ENCODE measurements around the gene ARHGAP25. TPM values are rescaled to one million over a fixed set of nuclear protein-coding genes. Genes with fewer than 3 reads are reported as not detected.

The ARHGAP25 gene
- total RNA-seq, 4 donors from 2014 or later = 4.9 to 82.5 (median 8.7) TPM

DNA sequence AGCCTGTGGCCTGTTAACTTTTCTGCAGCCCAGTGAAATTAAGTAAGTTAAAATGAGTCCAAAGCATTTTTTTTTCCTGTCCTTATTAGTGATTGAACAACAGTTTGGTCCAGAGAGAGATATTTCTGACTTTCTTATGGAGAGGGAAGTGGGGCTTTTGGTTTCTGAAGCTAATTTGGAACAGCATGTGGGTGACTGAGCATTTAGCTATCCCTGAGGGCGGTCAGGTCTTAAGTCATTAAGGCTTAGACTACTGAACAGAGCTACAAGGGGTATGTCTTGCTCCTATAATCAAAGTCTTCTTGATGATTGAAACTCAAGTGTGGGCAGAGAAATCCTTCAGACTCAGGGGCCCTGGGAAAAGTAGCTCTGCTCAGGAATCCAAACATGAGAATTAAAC, 14.0 kb downstream of the ARHGAP25 start:
- H3K9me3 ChIP-seq = no peaks in the 10 kb centered on the region
- no peak for TF ChIP-seq POLR2A (IDR thresholded peaks at IDR 0.05)
- TF ChIP-seq, protein P1, sequence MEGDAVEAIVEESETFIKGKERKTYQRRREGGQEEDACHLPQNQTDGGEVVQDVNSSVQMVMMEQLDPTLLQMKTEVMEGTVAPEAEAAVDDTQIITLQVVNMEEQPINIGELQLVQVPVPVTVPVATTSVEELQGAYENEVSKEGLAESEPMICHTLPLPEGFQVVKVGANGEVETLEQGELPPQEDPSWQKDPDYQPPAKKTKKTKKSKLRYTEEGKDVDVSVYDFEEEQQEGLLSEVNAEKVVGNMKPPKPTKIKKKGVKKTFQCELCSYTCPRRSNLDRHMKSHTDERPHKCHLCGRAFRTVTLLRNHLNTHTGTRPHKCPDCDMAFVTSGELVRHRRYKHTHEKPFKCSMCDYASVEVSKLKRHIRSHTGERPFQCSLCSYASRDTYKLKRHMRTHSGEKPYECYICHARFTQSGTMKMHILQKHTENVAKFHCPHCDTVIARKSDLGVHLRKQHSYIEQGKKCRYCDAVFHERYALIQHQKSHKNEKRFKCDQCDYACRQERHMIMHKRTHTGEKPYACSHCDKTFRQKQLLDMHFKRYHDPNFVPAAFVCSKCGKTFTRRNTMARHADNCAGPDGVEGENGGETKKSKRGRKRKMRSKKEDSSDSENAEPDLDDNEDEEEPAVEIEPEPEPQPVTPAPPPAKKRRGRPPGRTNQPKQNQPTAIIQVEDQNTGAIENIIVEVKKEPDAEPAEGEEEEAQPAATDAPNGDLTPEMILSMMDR (IDR thresholded peaks at IDR 0.05) = no peak
- DNase-seq = peak in 1 of 3 donors; percentile 5
- H3K36me3 ChIP-seq = no peaks in the 10 kb centered on the region
- H3K4me1 ChIP-seq = peaks cover 0 to 11% (median 0%) of the 10 kb centered on the region in 4 donors
- H3K27me3 ChIP-seq = no peaks in the 10 kb centered on the region
- H3K4me3 ChIP-seq = no peak overlapping the region
- peak overlapping the region in 1 of 4 donors; percentile 43 for H3K27ac ChIP-seq

DNA sequence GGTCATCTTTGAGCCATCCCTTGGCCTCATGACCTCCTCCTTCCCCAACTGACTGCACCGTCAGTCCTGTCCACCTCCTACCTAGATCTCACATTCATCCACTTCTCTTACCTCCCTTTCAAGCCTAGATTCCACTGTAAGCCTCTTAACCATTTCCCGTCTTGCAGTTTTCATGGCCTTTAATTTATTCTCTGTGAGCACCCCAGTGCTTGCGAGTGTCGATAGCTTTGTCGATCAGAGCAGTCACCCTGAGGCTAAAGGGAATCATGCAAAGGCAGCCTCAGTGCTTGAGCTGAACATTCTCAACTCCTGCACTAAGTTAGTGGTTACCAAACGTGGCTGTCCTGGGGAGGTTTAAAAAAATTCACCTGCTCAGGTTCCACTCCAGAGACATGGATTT, 14.7 kb downstream of the ARHGAP25 start:
- H3K4me3 ChIP-seq = no peak overlapping the region
- no peaks in the 10 kb centered on the region for H3K36me3 ChIP-seq
- no peak for DNase-seq
- H3K4me1 ChIP-seq = peaks cover 0 to 13% (median 0%) of the 10 kb centered on the region in 4 donors
- H3K27me3 ChIP-seq = no peaks in the 10 kb centered on the region
- no peaks in the 10 kb centered on the region for H3K9me3 ChIP-seq
- TF ChIP-seq, protein P1 (IDR thresholded peaks at IDR 0.05) = no peak
- H3K27ac ChIP-seq = no peak overlapping the region

DNA sequence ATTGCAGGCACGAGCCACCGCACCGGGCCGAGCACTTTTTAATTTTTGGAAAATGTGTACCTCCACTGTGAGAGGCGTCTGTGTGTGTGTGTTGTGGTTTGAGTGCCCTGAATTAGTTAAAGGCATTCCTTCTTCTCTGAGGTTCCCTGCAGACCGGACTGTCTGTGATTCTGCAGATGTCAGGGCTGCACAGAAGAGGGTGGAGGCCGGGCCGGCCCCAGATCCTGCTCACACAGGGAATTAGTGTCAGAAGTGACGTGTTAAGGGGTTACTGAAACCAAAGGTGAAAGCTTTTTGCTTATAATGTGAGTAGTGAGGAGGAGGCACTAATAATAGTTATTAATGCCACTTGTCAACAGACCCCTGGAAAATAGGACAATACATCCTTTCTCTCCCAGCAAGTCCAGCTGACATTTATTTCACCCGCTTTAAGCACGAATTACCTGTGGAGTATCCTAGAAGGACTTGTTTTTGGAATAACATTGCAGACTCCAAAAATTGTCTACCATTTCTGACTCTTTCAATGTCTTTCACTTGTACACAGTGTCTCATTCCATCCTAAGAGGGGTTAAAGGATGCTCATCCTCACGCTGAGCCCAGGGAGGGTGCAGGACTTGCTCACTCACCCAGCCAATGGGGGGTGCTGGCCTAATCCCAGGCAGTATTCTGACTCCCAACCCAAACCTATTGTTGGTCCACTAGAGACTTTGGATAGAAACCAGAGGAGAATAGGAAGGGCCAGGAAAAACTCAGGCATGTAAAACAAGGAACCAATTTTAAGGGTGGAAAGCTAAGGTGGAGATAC, 16.2 kb downstream of the ARHGAP25 start:
- peak in 1 of 3 donors; percentile 10 for DNase-seq
- H3K27me3 ChIP-seq = no peaks in the 10 kb centered on the region
- TF ChIP-seq, protein P1 (IDR thresholded peaks at IDR 0.05) = no peak
- TF ChIP-seq POLR2A (IDR thresholded peaks at IDR 0.05) = no peak
- H3K27ac ChIP-seq = peak overlapping the region in 2 of 4 donors; percentile 19 to 48
- no peaks in the 10 kb centered on the region for H3K9me3 ChIP-seq
- no peak overlapping the region for H3K4me3 ChIP-seq
- H3K4me1 ChIP-seq = peaks cover 0 to 13% (median 0%) of the 10 kb centered on the region in 4 donors
- H3K36me3 ChIP-seq = no peaks in the 10 kb centered on the region

DNA sequence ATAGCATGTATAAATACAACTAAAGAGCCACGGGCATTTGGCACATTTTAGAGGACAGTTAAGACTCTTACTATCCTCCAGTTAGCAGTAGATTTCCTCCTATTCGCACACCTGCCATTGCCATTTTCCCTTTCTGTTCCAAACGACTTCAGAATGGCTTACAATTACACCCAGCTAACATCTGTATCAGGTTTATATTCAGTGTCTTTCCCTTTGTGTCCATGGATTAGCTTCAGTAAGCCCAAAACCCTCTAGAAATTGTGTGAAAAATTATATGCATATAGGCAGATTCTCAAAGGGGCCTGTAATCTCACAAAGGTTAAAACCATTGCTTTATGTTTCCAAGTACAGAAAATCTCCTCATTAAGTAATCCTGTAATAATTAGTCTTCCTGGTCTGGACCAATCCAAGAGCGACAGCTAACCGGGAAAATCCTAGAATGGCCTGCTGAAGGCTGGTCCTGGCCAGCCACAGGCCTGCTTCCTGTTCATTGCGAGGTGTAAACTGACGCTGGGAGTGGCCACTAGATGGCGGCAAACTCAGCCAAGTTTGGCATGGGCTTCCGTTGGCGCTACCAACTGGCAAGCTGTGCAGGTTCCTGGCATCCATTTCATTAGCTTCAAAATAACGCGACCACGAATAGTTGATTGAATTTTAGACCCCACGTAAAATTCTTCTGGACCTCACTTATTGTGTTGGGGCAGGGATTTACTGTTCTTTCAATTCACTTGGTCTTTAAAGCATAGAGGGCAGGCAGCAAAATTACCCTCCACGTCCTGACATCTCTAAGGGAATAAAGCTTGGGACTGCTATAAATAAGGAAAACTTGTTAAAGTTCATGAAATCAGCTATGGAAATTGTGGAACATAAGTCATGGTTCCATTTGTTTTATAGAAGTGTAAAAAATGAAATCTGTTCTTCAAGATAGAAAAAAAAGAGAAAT, 17.1 kb downstream of the ARHGAP25 start:
- Histone ChIP-seq H3K27me3 (no peaks in the 10 kb centered on the region), H3K27ac (peak overlapping the region in 2 of 4 donors; percentile 19 to 48), H3K9me3 (no peaks in the 10 kb centered on the region), H3K4me1 (peaks cover 0 to 13% (median 0%) of the 10 kb centered on the region in 4 donors), H3K4me3 (no peak overlapping the region), H3K36me3 (no peaks in the 10 kb centered on the region)
- TF ChIP-seq, protein P1 (IDR thresholded peaks at IDR 0.05) = peak; percentile 87 to 90 (median 89)
- TF ChIP-seq POLR2A (IDR thresholded peaks at IDR 0.05) = no peak
- DNase-seq = peak; percentile 90 to 97 (median 90)

DNA sequence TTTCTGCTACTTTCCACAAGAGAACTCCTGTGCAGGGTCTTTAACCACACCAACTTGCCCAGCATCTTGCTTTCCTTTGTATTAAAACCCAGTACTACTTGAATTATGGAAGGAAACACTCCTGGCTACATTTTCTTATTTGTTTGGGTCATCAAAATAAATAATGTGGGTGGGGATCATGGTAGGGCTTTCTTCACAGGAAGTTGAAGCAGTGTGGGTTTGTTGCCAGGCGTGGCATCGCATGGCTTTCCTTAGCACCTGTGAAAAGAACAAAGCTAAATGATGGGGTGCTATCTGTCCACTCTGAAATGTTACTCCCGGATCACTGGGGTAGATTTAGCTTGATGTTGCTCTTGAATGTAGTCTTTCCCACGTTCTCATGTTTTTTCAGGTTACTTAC, 18.7 kb downstream of the ARHGAP25 start:
- DNase-seq = peak in 1 of 3 donors; percentile 48
- Histone ChIP-seq H3K4me1 (peaks cover 0 to 13% (median 0%) of the 10 kb centered on the region in 4 donors), H3K27ac (peak overlapping the region in 1 of 4 donors; percentile 48), H3K4me3 (no peak overlapping the region), H3K9me3 (no peaks in the 10 kb centered on the region), H3K36me3 (no peaks in the 10 kb centered on the region), H3K27me3 (no peaks in the 10 kb centered on the region)
- TF ChIP-seq POLR2A (IDR thresholded peaks at IDR 0.05) = no peak
- TF ChIP-seq, protein P1 (IDR thresholded peaks at IDR 0.05) = no peak
